GM12864 (cell line): ENCODE measurements around the gene CCR3.
A peak's percentile ranks its signal among the peaks of the same experiment; 100 is the strongest.

ENCODE experiments used
- DNase-seq: peaks from one replicate; pipeline ENCODE4 v3.0.0-alpha.2; 2011; ENCODE audit warnings: low read depth
- H3K4me3 ChIP-seq: 2 replicates; pipeline ENCODE4 v1.5.1; 2011; ENCODE audit warnings: mild to moderate bottlenecking, low read depth, low read length, control low read depth
- CTCF ChIP-seq: IDR thresholded peaks from 2 replicates; pipeline ENCODE4 v1.5.1; 2011; ENCODE audit warnings: low read depth, mild to moderate bottlenecking, moderate library complexity, low read length, control low read depth, inconsistent platforms; ENCODE audit errors: missing control alignments

The CCR3 gene

GRCh38 chr3:46270474-46270873, 28.2 kb downstream of the CCR3 start:
- H3K4me3 ChIP-seq, result no peak overlapping the region
- no peak for DNase-seq
- no peak for TF ChIP-seq CTCF

GRCh38 chr3:46271209-46271745, 29.0 kb downstream of the CCR3 start:
- no peak for DNase-seq

GRCh38 chr3:46272028-46272451, 29.8 kb downstream of the CCR3 start:
- no peak for DNase-seq
- TF ChIP-seq CTCF, result no peak
- H3K4me3 ChIP-seq, result no peak overlapping the region

More at GRCh38 chr3:46271209-46271745, 29.0 kb downstream of the CCR3 start:
- H3K4me3 ChIP-seq, result no peak overlapping the region
- TF ChIP-seq CTCF, result no peak

GRCh38 chr3:46276497-46277099, 34.3 kb downstream of the CCR3 start:
- no peak overlapping the region for H3K4me3 ChIP-seq
- no peak for DNase-seq
- TF ChIP-seq CTCF, result peak; percentile 95

- no peak overlapping the region for H3K4me3 ChIP-seq
- no peak for TF ChIP-seq CTCF
- no peak for DNase-seq
Measured at GRCh38 chr3:46277476-46277875, 35.2 kb downstream of the CCR3 start.

- DNase-seq, result no peak
- TF ChIP-seq CTCF, result no peak
- H3K4me3 ChIP-seq, result no peak overlapping the region
Measured at GRCh38 chr3:46278816-46279672, 36.8 kb downstream of the CCR3 start.
